Activated naive CD8-positive, alpha-beta T cell treated with anti-CD3 and anti-CD28 coated beads, Interleukin-2, amount 50 U/mL, for 24 hours (primary cell): ENCODE data around the gene PTPRN2.

Experiments
- ATAC-seq: fragments of 150-1000 bp; cut with Tn5 transposase; one replicate; pipeline ENCODE4 v1.10.0; 2021
- DNase-seq: peaks from one replicate; pipeline ENCODE4 v3.0.0; 2021
- H3K27ac Mint-ChIP-seq: one replicate; pipeline ENCODE4 v1.8.0; 2021; ENCODE audit warnings: mild to moderate bottlenecking, mixed read lengths
- H3K27me3 Mint-ChIP-seq: one replicate; pipeline ENCODE4 v1.8.0; 2021; ENCODE audit warnings: mixed read lengths
- H3K36me3 Mint-ChIP-seq: one replicate; pipeline ENCODE4 v1.8.0; 2021; ENCODE audit warnings: low read depth, mixed read lengths
- H3K4me1 Mint-ChIP-seq: one replicate; pipeline ENCODE4 v1.8.0; 2021; ENCODE audit warnings: mixed read lengths
- H3K4me3 Mint-ChIP-seq: one replicate; pipeline ENCODE4 v1.8.0; 2021; ENCODE audit warnings: mild to moderate bottlenecking, moderate library complexity, mixed read lengths
- H3K9me3 Mint-ChIP-seq: one replicate; pipeline ENCODE4 v1.8.0; 2021; ENCODE audit warnings: mixed read lengths

The PTPRN2 gene

DNA sequence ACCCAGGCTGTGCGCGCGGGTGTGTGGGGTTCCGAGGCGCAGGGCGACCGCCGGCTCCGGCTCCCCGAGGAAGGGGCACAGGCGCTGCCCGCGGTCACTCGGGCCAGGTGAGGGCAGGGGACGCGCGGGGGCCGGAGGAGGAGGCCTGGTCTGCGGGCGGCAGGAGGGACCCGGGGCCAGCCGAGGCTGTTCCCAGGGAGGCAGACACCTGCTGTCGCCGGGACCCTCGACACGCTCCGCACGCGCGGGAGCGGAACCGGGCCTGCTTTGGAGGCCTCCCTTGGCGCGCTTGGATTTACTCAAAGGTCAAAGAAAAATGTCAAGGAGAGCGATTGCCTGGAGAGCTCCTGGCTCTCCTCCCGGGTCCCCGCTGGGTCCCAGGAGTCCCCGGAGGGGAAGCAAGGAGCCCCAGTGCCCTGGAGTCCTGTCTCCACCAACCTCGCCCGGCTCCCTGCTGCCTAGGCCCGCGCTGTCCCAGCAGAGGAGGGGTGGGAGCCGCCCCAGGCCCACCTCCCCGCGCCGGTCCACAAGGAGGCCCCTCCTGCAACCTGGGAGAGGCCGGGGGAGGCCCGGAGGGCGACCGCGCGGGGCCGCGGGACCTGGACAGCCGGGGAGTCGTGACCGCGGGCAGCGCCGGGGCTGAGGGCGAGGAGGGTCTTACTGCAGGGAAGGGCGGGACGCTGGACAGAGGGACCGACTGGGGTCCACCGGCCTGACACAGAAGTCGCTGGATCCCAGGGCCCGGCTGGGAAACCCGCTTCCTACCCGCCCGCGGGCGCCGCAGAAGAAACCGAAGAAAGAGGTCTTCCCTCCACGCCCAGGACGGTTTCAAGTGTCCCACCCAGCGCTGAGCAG lies 902.0 kb downstream of the PTPRN2 start:
- DNase-seq = no peak
- Mint-ChIP-seq H3K27me3 (peaks cover 75% of the 10 kb centered on the region), H3K4me3 (no peak overlapping the region)

DNA sequence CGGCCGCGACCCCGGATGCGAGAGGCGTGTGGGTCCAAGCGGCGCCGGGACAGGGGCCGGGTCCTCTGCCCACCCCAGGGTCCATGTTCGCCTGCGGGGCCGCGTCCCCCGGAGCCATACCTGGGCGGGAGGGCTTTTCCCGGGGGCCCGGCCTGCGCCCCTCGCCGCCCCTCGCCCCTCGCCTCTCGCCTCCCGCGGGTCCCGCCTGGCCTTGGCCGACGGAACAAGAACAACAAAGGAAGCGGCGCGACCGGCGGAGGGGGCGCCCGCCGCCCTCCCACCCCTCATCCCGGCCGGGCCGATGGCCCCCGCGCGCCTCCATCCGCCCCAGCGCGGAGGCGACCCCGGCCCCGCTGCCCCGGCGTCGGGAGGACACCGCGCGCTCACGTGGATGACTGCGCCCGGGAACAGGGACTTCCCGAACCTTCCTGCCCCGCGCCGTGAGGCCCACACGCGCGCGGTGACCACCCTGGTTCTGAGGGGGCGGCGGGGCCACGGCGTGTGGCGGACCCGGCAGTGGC lies 902.7 kb downstream of the PTPRN2 start:
- Mint-ChIP-seq H3K27ac (no peak overlapping the region), H3K9me3 (no peaks in the 10 kb centered on the region), H3K4me1 (peaks cover 15% of the 10 kb centered on the region), H3K4me3 (no peak overlapping the region), H3K36me3 (no peaks in the 10 kb centered on the region), H3K27me3 (peaks cover 78% of the 10 kb centered on the region)
- DNase-seq (no peak), ATAC-seq (no peak)

More for the DNA sequence above, 902.0 kb downstream of the PTPRN2 start:
- Mint-ChIP-seq H3K9me3 (no peaks in the 10 kb centered on the region), H3K27ac (no peak overlapping the region), H3K4me1 (peaks cover 17% of the 10 kb centered on the region), H3K36me3 (no peaks in the 10 kb centered on the region)
- no peak for ATAC-seq

- DNase-seq (no peak), ATAC-seq (no peak)
- H3K4me3 Mint-ChIP-seq = no peak overlapping the region
- H3K27me3 Mint-ChIP-seq = peaks cover 80% of the 10 kb centered on the region
- no peak overlapping the region for H3K27ac Mint-ChIP-seq
- no peaks in the 10 kb centered on the region for H3K36me3 Mint-ChIP-seq
- peaks cover 13% of the 10 kb centered on the region for H3K4me1 Mint-ChIP-seq
- H3K9me3 Mint-ChIP-seq = no peaks in the 10 kb centered on the region
These were observed 903.3 kb downstream of the PTPRN2 start for GRCh38 chr7:157684157-157684908.

- Mint-ChIP-seq H3K4me3 (no peak overlapping the region), H3K36me3 (no peaks in the 10 kb centered on the region), H3K27me3 (peaks cover 84% of the 10 kb centered on the region), H3K4me1 (peaks cover 13% of the 10 kb centered on the region), H3K27ac (no peak overlapping the region), H3K9me3 (no peaks in the 10 kb centered on the region)
- ATAC-seq (no peak), DNase-seq (no peak)
These were observed 903.9 kb downstream of the PTPRN2 start for GRCh38 chr7:157683747-157684156.

- no peak for ATAC-seq
- H3K4me3 Mint-ChIP-seq = no peak overlapping the region
These were observed 904.5 kb downstream of the PTPRN2 start for GRCh38 chr7:157682946-157683746.

GRCh38 chr7:157682064-157682945 lies 905.3 kb downstream of the PTPRN2 start:
- DNase-seq (no peak), ATAC-seq (no peak)
- peaks cover 83% of the 10 kb centered on the region for H3K27me3 Mint-ChIP-seq
- H3K9me3 Mint-ChIP-seq = no peaks in the 10 kb centered on the region
- no peaks in the 10 kb centered on the region for H3K36me3 Mint-ChIP-seq
- no peak overlapping the region for H3K27ac Mint-ChIP-seq
- no peak overlapping the region for H3K4me3 Mint-ChIP-seq
- H3K4me1 Mint-ChIP-seq = peaks cover 13% of the 10 kb centered on the region

More at GRCh38 chr7:157682946-157683746, 904.5 kb downstream of the PTPRN2 start:
- Mint-ChIP-seq H3K4me1 (peaks cover 13% of the 10 kb centered on the region), H3K27ac (no peak overlapping the region), H3K27me3 (peaks cover 85% of the 10 kb centered on the region), H3K36me3 (no peaks in the 10 kb centered on the region), H3K9me3 (no peaks in the 10 kb centered on the region)
- DNase-seq = no peak

GRCh38 chr7:157679607-157680006 lies 908.0 kb downstream of the PTPRN2 start:
- peaks cover 79% of the 10 kb centered on the region for H3K27me3 Mint-ChIP-seq
- H3K27ac Mint-ChIP-seq = no peak overlapping the region
- no peaks in the 10 kb centered on the region for H3K9me3 Mint-ChIP-seq
- ATAC-seq = no peak
- H3K4me3 Mint-ChIP-seq = no peak overlapping the region
- peaks cover 3% of the 10 kb centered on the region for H3K4me1 Mint-ChIP-seq
- no peak for DNase-seq
- no peaks in the 10 kb centered on the region for H3K36me3 Mint-ChIP-seq

GRCh38 chr7:157678501-157678900 lies 909.1 kb downstream of the PTPRN2 start:
- Mint-ChIP-seq H3K36me3 (no peaks in the 10 kb centered on the region), H3K27ac (no peak overlapping the region), H3K9me3 (no peaks in the 10 kb centered on the region), H3K4me3 (no peak overlapping the region), H3K4me1 (no peaks in the 10 kb centered on the region), H3K27me3 (peaks cover 74% of the 10 kb centered on the region)
- ATAC-seq = no peak
- no peak for DNase-seq

DNA sequence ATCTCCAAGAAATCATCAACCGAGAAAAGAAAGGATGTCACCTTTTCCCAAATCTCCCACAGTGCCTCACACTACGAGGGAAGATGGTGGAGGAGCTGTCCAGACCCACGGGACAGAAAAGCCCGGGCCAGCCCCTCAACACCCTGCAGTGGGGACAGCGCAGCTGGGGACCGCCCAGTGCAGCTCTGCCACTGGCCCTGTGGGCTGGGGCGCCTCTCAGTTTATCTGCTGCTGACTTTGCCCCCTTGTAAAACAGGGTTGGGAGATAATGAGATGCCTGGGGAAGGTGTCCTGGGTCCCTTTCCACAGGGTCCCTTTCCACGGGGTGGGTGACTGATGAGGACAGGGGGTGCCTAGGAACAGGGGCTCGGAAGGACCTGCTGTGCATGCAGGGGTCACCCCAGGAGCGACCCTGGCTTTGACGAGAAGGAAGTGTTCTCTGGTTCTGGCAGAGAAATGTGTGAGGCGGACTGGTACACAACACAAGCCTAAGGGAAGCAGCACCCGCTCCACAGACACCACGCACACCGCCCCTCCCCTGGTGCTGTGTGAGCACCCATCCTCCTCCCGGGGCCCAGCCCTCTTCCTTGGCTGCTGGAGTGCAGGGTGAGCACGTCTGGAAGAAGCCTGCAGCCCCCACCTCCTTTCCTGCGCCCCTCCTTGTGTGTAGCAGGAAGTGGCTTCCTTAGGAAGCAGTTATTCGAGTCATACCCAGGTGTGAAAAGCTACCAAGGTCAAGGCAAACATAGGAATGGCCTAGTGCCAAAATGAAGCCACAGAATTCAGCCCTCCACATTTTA lies 911.0 kb downstream of the PTPRN2 start:
- no peak for DNase-seq
- Mint-ChIP-seq H3K4me3 (no peak overlapping the region), H3K27ac (no peak overlapping the region), H3K36me3 (no peaks in the 10 kb centered on the region), H3K4me1 (no peaks in the 10 kb centered on the region), H3K27me3 (peaks cover 55% of the 10 kb centered on the region), H3K9me3 (no peaks in the 10 kb centered on the region)
- no peak for ATAC-seq

DNA sequence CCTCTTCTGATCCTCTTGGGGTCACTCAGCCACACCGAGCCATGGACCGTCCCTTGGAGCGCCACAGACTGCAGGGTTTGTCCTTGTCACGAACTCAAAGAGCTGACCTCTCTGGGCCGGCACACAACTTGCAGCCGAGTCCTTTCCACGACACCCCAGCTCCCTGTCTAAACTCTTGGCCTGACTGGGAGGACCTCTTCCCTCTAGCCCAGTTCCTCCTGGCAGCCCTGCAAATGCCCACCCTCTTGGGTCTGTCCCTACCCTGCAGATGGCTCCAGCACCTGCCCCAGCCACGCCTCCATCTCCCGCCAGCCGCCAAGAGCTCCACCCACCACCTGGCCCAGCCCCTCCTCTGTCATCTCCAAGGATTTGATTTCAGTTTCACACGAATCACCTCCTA lies 911.6 kb downstream of the PTPRN2 start:
- no peaks in the 10 kb centered on the region for H3K36me3 Mint-ChIP-seq
- ATAC-seq = no peak
- DNase-seq = no peak
- no peak overlapping the region for H3K27ac Mint-ChIP-seq
- peaks cover 49% of the 10 kb centered on the region for H3K27me3 Mint-ChIP-seq
- no peaks in the 10 kb centered on the region for H3K4me1 Mint-ChIP-seq
- H3K4me3 Mint-ChIP-seq = no peak overlapping the region
- H3K9me3 Mint-ChIP-seq = no peaks in the 10 kb centered on the region

- DNase-seq (no peak), ATAC-seq (no peak)
- Mint-ChIP-seq H3K9me3 (no peaks in the 10 kb centered on the region), H3K27me3 (peaks cover 44% of the 10 kb centered on the region), H3K4me3 (no peak overlapping the region), H3K27ac (no peak overlapping the region), H3K36me3 (no peaks in the 10 kb centered on the region), H3K4me1 (no peaks in the 10 kb centered on the region)
These were observed 912.1 kb downstream of the PTPRN2 start for GRCh38 chr7:157675427-157675927.

GRCh38 chr7:157674715-157675426 lies 912.8 kb downstream of the PTPRN2 start:
- no peaks in the 10 kb centered on the region for H3K9me3 Mint-ChIP-seq

More at GRCh38 chr7:157674715-157675426, 912.8 kb downstream of the PTPRN2 start:
- DNase-seq = no peak
- no peak overlapping the region for H3K27ac Mint-ChIP-seq
- ATAC-seq = no peak
- H3K4me1 Mint-ChIP-seq = peaks cover 4% of the 10 kb centered on the region
- H3K27me3 Mint-ChIP-seq = peaks cover 41% of the 10 kb centered on the region
- no peaks in the 10 kb centered on the region for H3K36me3 Mint-ChIP-seq
- no peak overlapping the region for H3K4me3 Mint-ChIP-seq
